ENCODE results near the gene DNAI1.

Gene DNAI1

GRCh38 chr9:34554211-34555001 lies 95.8 kb downstream of the DNAI1 start:
- TF ChIP-seq CTCF (IDR thresholded peaks at IDR 0.05; ENCODE audit: extremely low read depth, insufficient read depth, missing control alignments) = no peak
- in situ Hi-C loops (cut with MboI; ENCODE audit: low pct_unique_long_range_greater_than_20kb, low sequenced_read_pairs, unreplicated experiment) = no loop called here
- no peak for DNase-seq (ENCODE audit: low spot score)

- TF ChIP-seq CTCF (IDR thresholded peaks at IDR 0.05; ENCODE audit: extremely low read depth, insufficient read depth, missing control alignments) = no peak
- in situ Hi-C loops (cut with MboI; ENCODE audit: low pct_unique_long_range_greater_than_20kb, low sequenced_read_pairs, unreplicated experiment) = no loop called here
- no peak for DNase-seq (ENCODE audit: low spot score)
Observed at GRCh38 chr9:34555002-34555348, 96.4 kb downstream of the DNAI1 start.

- in situ Hi-C loops (cut with MboI; ENCODE audit: low pct_unique_long_range_greater_than_20kb, low sequenced_read_pairs, unreplicated experiment) = no loop called here
- no peak for TF ChIP-seq CTCF (IDR thresholded peaks at IDR 0.05; ENCODE audit: extremely low read depth, insufficient read depth, missing control alignments)
- DNase-seq (ENCODE audit: low spot score) = no peak
Observed at GRCh38 chr9:34555500-34555899, 96.9 kb downstream of the DNAI1 start.

- TF ChIP-seq CTCF (IDR thresholded peaks at IDR 0.05; ENCODE audit: extremely low read depth, insufficient read depth, missing control alignments) = no peak
- in situ Hi-C loops (cut with MboI; ENCODE audit: low pct_unique_long_range_greater_than_20kb, low sequenced_read_pairs, unreplicated experiment) = no loop called here
Observed at GRCh38 chr9:34555936-34556525, 97.4 kb downstream of the DNAI1 start.

GRCh38 chr9:34556949-34557348 lies 98.3 kb downstream of the DNAI1 start:
- DNase-seq (ENCODE audit: low spot score) = no peak
- in situ Hi-C loops (cut with MboI; ENCODE audit: low pct_unique_long_range_greater_than_20kb, low sequenced_read_pairs, unreplicated experiment) = no loop called here
- TF ChIP-seq CTCF (IDR thresholded peaks at IDR 0.05; ENCODE audit: extremely low read depth, insufficient read depth, missing control alignments) = no peak

More at GRCh38 chr9:34555936-34556525, 97.4 kb downstream of the DNAI1 start:
- no peak for DNase-seq (ENCODE audit: low spot score)

GRCh38 chr9:34557426-34558321 lies 99.1 kb downstream of the DNAI1 start:
- no peak for DNase-seq (ENCODE audit: low spot score)
- in situ Hi-C loops (cut with MboI; ENCODE audit: low pct_unique_long_range_greater_than_20kb, low sequenced_read_pairs, unreplicated experiment) = no loop called here

More at GRCh38 chr9:34557426-34558321, 99.1 kb downstream of the DNAI1 start:
- TF ChIP-seq CTCF (IDR thresholded peaks at IDR 0.05; ENCODE audit: extremely low read depth, insufficient read depth, missing control alignments) = no peak
